ENCODE measurements around the gene AGO4. TPM values are rescaled to one million over a fixed set of nuclear protein-coding genes. Genes with fewer than 3 reads are reported as not detected.

AGO4 gene
- total RNA-seq, 1 experiment from 2014 or later = 7.0 TPM

DNA sequence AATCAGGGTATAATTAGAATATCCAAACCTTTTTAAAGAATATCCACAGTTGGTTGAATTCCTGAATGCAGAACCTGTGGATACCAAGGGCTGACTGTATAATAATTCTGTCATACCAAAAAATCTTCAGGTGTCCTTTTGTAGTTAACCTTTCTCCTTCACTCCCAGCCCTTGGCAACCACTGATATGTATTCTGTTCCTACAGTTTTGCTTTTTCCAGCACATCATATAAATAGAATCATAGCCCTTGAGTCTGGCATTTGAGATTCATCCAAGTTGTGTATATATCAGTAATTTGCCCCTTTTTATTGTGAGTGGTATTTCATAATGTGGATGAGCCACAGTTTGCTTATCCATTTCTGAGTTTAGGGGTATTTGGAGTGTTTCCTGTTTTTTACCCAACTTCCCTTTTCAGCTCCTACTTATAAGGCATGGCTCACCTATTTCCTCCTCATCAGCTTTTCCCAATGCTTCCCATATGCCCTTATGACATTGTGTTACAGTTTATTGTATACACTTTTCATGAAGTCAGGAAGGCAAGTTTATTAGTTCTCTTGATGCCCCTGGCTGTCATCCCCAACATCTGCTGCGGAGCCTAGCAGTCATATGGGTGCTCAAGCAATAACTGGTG is 40.2 kb downstream of the AGO4 start:
- Histone ChIP-seq H3K27ac (ENCODE audit: low read depth, low read length, poor library complexity, severe bottlenecking) (no peak overlapping the region), H3K4me1 (ENCODE audit: insufficient read depth, low read length, poor library complexity, severe bottlenecking) (no peaks in the 10 kb centered on the region), H3K27me3 (replicated peaks; ENCODE audit: insufficient read depth, low read depth, low read length, poor library complexity) (no peaks in the 10 kb centered on the region), H3K4me3 (ENCODE audit: low read depth, low read length, poor library complexity, severe bottlenecking) (no peak overlapping the region), H3K9me3 (ENCODE audit: low read depth, low read length, poor library complexity, severe bottlenecking) (no peaks in the 10 kb centered on the region), H3K36me3 (ENCODE audit: insufficient read depth, low read length, poor library complexity, severe bottlenecking) (peaks cover 4% of the 10 kb centered on the region)
- no peak for DNase-seq (ENCODE audit: low spot score)
- no TSS peak for BruUV-seq (replicated peaks)
- CTCF ChIA-PET = no interaction called here
- intact Hi-C loops (cut with micrococcal nuclease; ENCODE audit: unreplicated experiment) = no loop called here
- TF ChIP-seq EZH2 (IDR thresholded peaks at IDR 0.05; ENCODE audit: borderline replicate concordance, low read depth, low read length, poor library complexity, severe bottlenecking) (no peak), CTCF (conservative IDR thresholded peaks at IDR 0.05; ENCODE audit: low read depth, low read length) (no peak)
- POLR2A ChIA-PET (ENCODE audit: low non-redundant PET) = no interaction called here

DNA sequence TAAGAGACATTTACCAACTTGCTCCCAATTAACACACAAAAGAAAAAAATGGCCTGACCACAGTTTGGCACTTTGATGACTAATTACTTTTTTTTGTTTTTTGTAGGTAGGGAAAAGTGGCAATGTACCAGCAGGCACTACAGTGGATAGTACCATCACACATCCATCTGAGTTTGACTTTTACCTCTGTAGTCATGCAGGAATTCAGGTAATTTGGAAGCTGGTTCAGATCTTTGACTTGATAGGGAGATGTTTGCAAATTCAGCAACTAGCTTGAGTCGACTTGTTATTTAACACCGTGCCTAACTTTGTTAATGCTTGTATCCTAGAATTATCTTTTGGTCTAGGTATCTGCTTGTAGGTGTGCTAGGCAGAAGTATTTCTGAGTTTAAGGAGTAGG is 42.2 kb downstream of the AGO4 start:
- intact Hi-C loops (cut with micrococcal nuclease; ENCODE audit: unreplicated experiment) = no loop called here
- DNase-seq (ENCODE audit: low spot score) = no peak
- no TSS peak for BruUV-seq (replicated peaks)
- Histone ChIP-seq H3K27me3 (replicated peaks; ENCODE audit: insufficient read depth, low read depth, low read length, poor library complexity) (no peaks in the 10 kb centered on the region), H3K36me3 (ENCODE audit: insufficient read depth, low read length, poor library complexity, severe bottlenecking) (peaks cover 4% of the 10 kb centered on the region), H3K4me1 (ENCODE audit: insufficient read depth, low read length, poor library complexity, severe bottlenecking) (no peaks in the 10 kb centered on the region), H3K4me3 (ENCODE audit: low read depth, low read length, poor library complexity, severe bottlenecking) (no peak overlapping the region), H3K27ac (ENCODE audit: low read depth, low read length, poor library complexity, severe bottlenecking) (no peak overlapping the region), H3K9me3 (ENCODE audit: low read depth, low read length, poor library complexity, severe bottlenecking) (no peaks in the 10 kb centered on the region)
- ChIA-PET POLR2A (ENCODE audit: low non-redundant PET) (no interaction called here), CTCF (interaction anchor here (0.7 kb wide), 1 partner anchor 33 kb away, joined by 9 read pairs; the partner anchor contains the start of gene AGO1)
- TF ChIP-seq EZH2 (IDR thresholded peaks at IDR 0.05; ENCODE audit: borderline replicate concordance, low read depth, low read length, poor library complexity, severe bottlenecking) (no peak), CTCF (conservative IDR thresholded peaks at IDR 0.05; ENCODE audit: low read depth, low read length) (no peak)

DNA sequence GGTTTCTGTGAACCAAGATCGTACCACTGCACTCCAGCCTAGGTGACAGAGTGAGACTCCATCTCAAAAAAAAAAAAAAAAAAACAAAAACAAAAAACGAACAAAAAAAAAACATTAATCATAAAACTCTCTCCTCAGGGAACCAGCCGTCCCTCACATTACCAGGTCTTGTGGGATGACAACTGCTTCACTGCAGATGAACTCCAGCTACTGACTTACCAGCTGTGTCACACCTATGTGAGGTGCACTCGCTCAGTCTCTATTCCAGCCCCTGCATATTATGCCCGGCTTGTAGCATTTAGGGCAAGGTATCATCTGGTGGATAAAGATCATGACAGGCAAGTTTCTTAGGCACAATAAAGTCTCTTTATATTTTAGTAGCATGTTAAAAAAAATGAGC is 42.9 kb downstream of the AGO4 start:
- no TSS peak for BruUV-seq (replicated peaks)
- peaks cover 4% of the 10 kb centered on the region for H3K36me3 ChIP-seq (ENCODE audit: insufficient read depth, low read length, poor library complexity, severe bottlenecking)
- TF ChIP-seq CTCF (conservative IDR thresholded peaks at IDR 0.05; ENCODE audit: low read depth, low read length) (no peak), EZH2 (IDR thresholded peaks at IDR 0.05; ENCODE audit: borderline replicate concordance, low read depth, low read length, poor library complexity, severe bottlenecking) (no peak)
- H3K27me3 ChIP-seq (replicated peaks; ENCODE audit: insufficient read depth, low read depth, low read length, poor library complexity) = no peaks in the 10 kb centered on the region
- intact Hi-C loops (cut with micrococcal nuclease; ENCODE audit: unreplicated experiment) = no loop called here
- no peaks in the 10 kb centered on the region for H3K9me3 ChIP-seq (ENCODE audit: low read depth, low read length, poor library complexity, severe bottlenecking)
- DNase-seq (ENCODE audit: low spot score) = no peak
- ChIA-PET CTCF (interaction anchor here (0.7 kb wide), 1 partner anchor 33 kb away, joined by 9 read pairs; the partner anchor contains the start of gene AGO1), POLR2A (ENCODE audit: low non-redundant PET) (interaction anchor here (0.8 kb wide), 1 partner anchor 318 kb away, joined by 6 read pairs; no protein-coding TSS in a partner anchor)
- H3K4me1 ChIP-seq (ENCODE audit: insufficient read depth, low read length, poor library complexity, severe bottlenecking) = no peaks in the 10 kb centered on the region
- H3K27ac ChIP-seq (ENCODE audit: low read depth, low read length, poor library complexity, severe bottlenecking) = no peak overlapping the region
- H3K4me3 ChIP-seq (ENCODE audit: low read depth, low read length, poor library complexity, severe bottlenecking) = no peak overlapping the region

Data from A673 (cell line).